Ramos (cell line): ENCODE data around the gene DOK7.

Experiments used
- in situ Hi-C: fragments of 300-500 bp; cut with MboI; formaldehyde crosslinking; loops from one replicate; pipeline ENCODE4 v1.14.3; 2022; ENCODE audit warnings: low sequenced_read_pairs; ENCODE audit not compliant: unreplicated experiment

DOK7 gene

DNA sequence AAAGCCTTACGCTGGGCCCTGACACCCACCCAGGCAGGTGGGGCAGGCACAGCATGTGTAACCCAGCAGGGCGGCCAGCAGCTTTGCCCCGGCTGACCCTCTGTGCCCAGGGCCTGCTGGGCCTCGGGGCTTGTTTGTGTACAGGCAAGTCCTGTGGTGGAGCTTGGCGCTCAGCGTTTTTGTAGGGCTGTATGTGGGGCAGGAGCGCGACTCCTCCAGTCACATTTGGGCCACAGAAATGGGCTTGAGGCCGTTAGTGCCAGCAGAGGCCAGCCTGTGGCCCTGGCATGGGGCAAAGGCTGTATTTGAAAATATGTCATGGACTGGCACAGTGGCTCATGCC is 36.0 kb upstream of the DOK7 start:
- in situ Hi-C loops, result no loop called here

DNA sequence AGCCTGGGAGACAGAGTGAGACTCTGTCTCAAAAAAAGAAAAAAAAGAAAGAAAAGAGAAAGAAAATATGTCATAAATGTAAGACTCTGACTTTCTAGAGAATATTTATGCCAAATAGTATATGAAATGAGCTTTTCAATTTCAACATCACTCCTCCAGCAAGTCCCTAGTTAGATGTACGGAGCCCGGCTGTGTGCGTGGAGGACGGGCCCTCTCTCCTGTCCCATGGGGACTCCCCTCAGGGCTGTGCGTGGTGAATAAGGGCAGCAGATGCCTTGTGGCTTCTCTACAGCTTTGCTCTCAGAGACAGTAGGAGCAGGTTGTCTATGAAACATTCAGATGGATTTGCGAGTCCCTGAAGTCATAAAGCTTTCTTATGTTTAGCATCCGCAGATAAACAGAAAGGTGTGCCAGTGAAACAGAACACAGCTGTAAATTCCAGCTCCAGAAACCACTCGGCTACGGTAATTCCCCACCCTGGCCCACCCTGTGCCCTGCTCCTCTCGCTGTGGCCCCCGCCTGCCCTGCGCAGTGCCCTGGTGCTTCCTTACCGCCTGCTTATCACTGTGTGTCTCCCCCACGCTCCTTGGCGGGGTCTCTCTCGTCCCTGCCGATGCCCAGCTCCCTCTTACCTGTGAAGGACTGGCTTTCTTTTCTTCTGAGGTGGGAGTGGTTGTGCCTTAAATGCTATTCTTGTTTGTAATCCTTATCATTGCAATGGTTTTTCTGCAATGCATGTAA is 35.2 kb upstream of the DOK7 start:
- in situ Hi-C loops, result no loop called here

DNA sequence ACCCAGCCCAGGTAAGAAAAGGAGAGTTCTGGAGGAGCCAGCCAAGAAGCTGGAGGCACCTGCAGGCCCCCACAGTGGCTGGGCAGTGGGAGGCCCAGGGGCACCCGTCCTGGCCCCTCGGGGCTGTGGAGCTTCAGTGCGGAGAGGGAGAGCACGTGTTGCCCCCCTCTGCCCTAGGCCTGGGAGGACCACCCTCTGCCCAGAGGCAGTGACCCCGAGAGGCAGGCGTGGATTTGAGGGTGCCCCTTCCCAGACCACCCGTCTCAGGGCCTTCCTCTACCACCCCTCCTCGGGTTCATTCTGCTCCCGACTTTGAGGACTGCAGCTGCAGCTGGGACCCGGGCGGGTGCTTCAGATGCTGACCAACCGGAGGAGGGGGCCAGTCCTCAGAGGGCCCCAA is 33.5 kb upstream of the DOK7 start:
- in situ Hi-C loops, result no loop called here

DNA sequence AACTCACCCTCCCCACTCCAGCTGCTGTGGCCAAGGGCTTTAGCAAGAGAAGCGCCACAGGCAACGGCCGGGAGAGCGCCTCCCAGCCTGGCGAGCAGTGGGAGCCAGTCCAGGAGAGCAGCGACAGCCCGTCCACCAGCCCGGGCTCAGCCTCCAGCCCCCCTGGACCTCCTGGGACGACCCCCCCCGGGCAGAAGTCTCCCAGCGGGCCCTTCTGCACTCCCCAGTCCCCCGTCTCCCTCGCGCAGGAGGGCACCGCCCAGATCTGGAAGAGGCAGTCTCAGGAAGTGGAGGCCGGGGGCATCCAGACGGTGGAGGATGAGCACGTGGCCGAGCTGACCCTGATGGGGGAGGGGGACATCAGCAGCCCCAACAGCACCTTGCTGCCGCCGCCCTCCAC is 32.6 kb upstream of the DOK7 start:
- in situ Hi-C loops, result no loop called here

DNA sequence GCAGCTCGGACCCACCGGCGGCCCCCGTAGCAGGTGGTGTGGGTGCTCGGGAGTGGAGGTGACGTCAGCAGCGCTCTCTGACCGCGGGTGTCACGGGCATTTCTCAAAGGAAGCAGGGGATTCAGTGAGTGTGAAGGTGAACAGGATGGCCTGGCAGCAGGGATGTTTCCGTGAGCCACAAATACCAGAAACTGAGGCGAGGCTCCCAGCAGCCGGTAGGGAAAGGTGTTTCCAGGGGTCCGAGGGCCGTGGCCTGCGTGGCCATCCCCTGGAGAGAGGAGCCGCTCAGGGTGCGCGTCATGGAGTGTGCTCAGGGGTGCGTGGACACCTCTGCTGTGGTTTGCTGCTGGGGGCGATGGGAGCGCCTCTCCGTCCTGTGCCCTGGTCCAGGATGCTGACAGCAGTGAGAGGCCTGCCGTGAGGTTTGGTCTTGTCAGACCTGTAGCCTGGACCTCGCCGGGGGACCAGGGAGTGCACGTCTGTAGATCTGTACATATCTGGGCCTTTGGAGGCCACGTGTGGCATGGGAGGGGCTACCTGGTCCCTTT is 31.6 kb upstream of the DOK7 start:
- in situ Hi-C loops, result no loop called here

DNA sequence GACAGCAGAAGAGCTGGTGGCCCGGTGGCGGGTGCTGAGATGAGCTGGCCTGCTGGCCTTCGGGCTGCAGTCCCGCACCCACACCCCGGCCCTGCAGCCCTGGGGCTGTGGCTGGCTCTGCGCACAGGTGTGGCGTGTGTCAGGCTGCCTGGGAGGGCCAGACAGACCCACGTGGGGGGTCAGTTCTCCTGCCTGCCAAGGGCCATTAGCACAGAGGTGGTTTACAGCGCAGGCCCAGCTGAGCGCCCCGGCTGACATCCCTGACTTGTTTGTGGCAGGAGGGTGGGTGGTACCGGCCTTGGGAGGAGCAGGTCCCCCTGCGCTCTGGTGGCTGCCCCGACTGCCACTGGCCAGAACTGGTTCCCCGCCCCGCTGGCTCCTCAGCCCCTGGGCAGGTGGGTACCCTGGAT is 30.7 kb upstream of the DOK7 start:
- in situ Hi-C loops, result no loop called here

DNA sequence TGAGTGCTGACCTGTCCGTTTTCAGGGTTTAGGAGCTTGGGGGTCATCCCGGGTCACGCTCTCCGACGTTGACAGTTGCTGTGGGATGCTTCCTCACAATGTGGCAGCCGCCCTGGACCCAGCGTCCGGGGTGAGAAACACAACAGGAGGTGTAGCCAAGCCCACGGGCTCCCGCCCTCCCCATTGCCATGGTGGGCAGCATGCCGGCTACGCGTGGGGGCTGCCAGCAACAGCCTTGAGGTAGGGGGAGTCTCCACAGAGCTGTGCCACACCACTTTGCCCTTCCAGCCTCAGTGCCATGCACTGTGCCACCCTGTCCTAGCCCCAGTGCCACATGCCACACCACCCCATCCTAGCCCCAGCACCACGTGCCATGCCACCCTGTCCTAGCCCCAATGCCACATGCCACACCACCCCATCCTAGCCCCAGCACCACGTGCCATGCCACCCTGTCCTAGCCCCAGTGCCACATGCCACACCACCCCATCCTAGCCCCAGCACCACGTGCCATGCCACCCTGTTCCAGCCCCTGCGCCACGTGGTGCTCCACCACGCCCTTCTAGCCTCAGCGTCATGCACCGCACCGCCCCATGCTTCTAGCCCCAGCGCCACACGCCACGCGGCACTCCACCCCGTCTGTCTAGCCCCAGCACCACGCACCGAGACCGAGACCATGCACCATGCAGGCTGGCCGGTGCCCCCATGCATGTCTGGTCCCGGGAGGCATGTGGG is 29.8 kb upstream of the DOK7 start:
- in situ Hi-C loops, result no loop called here

DNA sequence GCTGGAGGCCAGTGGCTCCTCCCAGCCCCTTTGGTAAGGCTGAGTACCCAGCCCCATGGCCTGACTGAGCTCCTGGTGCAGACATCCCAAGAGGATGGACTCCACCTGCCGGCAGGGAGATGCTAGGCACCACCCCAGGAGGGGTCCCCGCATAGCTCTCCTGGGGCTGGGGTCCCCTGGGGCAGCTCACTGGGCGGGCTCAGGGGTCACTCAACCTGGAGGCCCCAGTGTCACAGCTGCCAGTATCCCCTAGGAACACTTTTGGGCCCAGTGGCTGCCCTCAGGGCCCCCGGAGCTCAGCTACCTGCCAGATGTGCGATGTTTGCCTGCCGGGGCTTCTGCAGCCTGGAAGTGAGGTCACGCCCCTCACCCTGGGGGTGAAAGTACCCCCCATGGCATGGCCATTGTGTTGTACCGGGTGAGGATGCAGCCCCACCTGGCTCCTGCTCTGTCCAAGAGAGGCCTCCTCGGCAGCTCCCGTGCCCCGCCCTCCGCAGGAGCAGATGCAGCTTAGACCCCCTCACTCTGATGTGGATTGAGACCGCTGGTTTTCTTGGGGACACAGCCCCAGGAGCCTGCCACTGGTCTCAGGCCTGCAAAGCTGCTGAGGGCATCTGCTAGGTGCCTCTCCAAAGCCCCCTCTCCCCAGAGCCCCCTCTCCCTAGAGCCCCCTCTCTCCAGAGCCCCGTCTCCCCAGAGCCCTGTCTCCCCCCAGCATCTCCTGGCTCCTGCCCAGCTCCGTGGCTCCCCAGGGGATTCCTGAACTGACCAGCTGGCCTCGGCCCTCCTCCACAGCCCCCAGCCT is 28.0 kb upstream of the DOK7 start:
- in situ Hi-C loops, result no loop called here

DNA sequence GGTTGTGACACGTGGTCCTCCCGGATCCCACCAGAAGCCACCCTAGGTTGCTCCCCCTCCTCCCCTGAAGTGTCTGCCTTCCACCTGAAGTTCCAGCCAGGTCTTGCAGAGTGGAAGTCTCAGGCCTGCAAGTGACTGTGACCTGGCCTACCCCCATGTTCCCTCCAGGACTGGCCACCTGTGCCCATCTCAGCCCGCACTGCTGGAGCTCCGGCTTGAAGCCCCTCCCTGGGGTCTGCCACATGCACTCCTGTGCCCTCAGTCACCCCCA is 27.5 kb upstream of the DOK7 start:
- in situ Hi-C loops, result no loop called here

DNA sequence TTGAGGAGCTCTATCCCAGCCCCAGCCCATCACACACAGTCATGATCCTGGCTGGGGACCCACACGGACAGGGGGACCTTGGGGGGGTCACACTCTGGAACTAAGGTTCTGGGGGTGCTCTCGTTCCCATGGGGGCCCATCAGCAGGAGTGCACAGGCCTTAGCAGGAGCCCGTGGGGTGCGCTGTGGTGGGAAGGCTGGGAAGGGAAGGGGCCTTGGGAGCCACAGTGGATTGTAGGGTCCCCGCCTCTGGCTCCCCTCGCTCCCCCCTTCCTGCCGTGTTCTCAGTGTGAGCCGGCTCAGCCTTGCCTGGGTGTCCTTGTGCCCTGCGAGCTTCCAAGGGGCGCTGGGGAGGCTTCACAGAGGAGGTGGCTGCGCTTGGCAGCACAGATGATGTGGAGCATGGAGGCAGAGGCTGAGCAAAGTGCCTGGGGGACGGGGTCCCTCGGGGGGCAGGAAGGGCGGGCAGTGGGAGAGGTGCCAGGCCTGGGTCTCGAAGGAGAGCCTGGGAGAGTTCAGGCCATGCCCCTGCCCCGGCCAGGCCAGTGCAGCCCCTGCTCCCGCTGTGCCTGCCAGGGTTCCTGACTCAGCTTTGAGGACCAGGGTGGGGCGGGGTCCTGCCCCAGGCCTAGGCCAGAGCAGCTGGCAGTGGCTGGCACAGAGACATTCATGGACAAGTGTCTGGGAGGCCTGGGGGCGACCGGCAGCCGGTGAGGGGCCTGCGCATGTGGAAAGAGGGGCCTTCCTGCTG is 26.9 kb upstream of the DOK7 start:
- in situ Hi-C loops, result no loop called here

DNA sequence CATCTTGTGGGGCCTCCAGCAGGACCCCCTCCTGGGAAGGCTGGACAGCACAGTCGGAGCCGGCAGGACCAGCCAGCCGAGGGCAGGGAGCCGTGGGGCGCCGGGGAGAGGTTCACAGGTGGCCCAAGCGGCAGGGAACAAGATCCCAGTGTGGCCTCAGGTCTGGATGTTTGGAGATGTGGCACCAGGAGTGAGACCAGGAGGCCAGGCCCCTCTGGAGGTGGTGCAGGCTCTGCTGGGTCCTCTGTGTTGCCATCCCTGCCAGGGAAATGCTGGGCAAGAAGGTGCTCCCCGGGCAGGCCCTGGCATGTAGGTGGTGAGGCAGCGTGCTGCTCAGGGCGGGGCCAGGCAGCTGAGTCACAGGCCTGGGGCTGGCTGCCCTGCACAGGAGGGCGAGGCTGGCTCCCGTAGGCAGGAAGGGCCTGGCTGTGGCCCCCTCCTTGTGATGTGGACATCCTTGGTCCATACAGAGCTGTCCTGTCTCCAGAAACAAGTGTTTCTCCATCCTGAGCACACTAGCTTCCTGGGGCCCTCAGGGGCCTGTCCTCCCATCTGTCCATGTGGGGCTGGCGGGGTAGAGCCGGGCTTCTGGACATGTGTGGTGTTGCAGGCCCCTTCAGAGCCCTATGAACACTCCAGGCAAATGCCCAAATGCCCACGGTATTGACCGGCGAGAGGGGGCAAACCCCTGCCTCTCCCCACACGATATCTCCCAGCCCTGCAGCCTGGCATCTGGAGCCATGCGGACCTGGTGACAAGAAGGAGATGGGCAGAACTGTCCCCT is 26.1 kb upstream of the DOK7 start:
- in situ Hi-C loops, result no loop called here

DNA sequence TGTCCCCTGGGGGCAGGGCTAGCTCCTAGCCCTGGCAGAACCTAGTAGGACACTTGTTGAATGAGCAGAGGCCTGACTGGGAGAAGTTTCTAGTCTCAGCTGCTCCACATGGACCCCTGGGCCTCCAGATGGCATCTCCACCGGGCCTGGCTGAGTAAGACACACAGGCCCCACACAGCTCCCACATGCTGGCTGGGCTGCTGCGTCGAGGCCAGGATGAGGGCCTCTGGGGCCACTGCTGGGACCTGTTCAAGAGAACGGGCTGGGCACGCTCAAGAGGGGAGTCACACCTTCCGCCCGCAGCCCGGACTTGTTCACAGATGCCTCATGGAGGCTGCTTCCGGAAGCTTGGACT is 25.5 kb upstream of the DOK7 start:
- in situ Hi-C loops, result no loop called here

DNA sequence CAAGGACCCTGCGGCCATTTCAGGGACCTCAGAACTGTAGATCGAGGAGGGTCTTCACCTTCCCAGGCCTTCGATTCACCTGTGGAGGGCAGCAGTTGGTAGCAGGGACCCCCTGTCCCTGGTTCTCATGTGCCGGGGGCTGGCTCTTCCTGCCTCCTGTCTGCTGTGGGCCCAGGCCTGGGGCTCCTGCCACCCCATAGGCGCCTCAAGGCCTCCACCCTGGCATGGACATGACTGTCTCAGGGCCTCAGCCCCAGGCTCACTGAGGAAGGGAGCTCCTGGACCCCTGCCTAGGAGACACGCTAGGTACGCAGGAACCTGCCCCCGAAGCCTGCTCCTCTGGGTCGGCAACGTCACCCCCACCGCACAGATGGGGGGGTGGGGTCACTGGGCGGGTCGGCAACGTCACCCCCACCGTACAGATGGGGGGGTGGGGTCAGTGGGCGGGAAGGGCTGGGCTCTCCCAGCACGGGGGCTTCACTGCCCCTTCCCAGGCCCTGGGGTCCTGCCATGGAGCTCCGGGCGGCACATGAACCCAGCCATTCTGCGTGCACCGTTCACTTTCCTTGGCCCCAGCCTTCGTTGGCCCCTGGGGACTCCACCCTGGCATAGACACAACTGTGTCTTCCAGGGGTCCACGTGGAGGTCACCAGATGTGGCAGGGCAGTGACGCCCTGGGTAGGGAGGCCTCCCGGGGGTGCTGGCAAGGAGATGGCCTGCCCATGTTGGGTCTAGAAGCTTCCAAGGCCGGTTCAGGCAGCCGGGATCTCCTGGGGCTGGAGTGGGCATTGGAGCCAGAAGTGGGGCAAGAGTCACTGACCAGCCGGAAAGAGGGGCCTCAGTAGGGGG is 24.9 kb upstream of the DOK7 start:
- in situ Hi-C loops, result no loop called here

DNA sequence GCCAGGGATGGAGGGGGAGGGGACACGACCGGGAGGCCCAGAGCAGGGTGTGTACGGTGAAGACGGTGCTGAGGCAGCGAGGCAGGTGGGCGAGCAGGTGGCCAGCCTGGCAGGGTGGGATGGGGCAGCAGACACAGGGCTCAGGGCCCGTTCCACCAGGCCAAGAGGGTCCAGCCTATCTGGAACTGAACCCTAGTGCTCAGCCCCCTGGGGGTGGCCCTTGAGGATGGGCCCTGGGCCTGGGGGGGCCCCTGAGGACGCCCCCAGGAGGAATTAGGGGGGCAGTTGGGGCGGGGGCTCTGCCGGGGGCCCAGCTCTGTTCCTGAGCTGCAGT is 24.3 kb upstream of the DOK7 start:
- in situ Hi-C loops, result no loop called here

DNA sequence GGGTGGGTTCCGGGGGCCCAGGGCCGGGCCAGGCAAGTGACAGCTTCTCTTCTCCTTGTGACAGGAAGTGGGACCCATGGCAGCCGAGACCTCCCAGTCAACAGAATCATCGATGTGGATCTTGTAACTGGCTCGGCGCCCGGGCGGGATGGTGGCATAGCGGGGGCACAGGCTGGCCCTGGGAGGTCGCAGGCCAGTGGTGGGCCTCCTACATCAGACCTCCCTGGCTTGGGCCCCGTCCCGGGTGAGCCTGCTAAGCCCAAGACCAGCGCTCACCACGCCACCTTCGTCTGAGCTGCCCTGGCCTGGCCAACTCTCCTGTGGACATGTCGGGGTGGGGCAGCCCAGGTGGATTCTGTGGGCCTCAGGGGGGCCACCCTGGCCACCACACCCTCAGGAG is 23.7 kb upstream of the DOK7 start:
- in situ Hi-C loops, result no loop called here

DNA sequence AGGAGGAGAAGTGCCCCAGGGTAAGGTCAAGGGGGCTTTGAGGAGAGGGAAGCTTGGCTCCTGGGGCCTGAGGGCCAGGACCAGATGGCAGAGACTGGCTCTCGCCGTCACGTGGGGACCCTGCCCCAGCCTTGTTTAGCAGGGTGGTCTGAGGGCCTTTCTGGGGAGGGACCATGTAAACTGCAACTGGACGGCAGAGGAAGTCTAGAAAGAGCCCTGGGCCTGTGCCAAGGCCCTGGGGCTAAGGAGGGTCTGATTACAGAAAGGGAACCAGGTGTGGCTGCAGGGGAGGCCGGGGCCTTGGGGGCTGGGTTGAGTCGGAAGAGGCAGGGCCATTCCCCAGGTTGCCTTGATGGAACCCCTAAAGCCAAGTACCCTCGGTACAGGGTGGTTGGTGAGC is 23.1 kb upstream of the DOK7 start:
- in situ Hi-C loops, result loop anchor here (10.0 kb wide), 1 partner anchor 95 kb away; no protein-coding TSS in a partner anchor

DNA sequence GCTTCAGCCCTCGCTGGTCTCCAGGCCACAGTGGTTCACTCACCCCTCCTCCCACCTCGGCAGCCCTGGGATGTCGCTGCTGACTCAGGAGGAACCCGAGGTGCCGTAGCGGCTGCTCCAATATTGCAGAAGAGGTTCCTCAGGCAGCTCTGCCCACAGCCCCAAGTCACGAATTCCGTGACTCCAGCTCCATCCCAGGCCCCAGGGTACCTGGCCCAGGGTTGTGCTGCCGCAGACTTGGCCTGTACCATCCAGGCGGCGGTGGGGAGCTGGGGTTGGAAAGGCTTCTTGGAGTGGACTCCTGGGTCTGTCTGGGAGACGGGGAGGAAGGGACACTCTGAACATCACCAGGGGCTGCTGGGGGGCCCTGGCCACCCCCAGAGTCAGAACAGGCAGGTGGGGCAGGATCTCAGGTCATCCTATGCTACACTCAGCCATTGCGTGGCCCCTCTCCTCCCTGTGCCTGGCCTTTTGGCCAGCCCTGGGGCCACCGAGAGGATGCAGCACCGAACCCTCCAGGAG is 22.1 kb upstream of the DOK7 start:
- in situ Hi-C loops, result loop anchor here (10.0 kb wide), 1 partner anchor 96 kb away; no protein-coding TSS in a partner anchor

DNA sequence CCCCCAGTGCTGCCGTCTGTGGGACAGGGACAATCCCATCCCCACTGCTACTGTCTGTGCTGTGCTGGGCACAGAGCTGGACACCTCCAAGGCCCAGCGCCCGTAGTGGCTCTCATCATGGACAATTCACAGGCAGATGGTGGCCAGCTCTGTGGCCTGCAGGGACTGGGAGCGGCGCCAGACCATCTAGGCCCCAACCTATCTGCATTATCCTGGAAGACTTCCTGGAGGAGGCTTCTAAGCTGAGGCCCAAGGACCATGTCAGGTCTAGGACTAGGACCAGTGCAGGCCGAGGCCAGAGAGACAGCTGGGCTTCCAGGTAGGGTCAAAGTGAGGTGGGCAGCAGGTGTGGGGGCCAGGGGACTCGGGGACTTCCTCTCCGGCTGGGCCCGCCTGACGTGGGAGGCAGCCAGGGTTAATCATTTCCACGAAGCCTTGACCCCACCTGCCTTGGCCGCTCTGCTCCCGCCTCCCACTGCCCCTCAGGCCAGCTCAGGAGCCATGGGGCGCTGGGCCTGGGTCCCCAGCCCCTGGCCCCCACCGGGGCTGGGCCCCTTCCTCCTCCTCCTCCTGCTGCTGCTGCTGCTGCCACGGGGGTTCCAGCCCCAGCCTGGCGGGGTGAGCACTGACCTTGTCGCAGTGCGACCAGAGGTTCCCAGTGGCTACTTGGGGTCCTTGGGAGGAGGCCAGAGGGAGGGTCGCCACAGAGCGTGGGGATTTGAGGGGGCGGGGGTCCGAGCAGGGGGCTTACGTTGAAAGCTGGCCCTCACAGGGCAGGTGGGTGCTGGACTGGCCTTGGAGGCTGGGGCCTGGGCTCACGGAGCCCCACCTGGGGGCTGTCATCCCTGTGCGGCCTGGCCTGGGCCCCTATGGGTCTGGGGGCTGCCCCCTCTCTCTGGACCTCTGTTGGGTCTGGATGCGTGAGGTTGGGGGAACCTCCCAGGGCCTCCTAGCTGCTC is 21.3 kb upstream of the DOK7 start, which contains the start of gene HGFAC:
HGFAC (plus strand) TSS at position 468 of the 959 bp plus-strand sequence; CDS start at position 502, 34 bp downstream.
- in situ Hi-C loops, result loop anchor here (10.0 kb wide), 1 partner anchor 97 kb away; no protein-coding TSS in a partner anchor
